Measurements from ENCODE around the gene CAST. TPM values are rescaled to one million over a fixed set of nuclear protein-coding genes. Genes with fewer than 3 reads are reported as not detected.
A peak's percentile ranks its signal among the peaks of the same experiment; 100 is the strongest.

CAST gene
- polyA plus RNA-seq, 2 of the 4 experiments (the other 2 are of a cell fraction), result 163 to 257 TPM

DNA sequence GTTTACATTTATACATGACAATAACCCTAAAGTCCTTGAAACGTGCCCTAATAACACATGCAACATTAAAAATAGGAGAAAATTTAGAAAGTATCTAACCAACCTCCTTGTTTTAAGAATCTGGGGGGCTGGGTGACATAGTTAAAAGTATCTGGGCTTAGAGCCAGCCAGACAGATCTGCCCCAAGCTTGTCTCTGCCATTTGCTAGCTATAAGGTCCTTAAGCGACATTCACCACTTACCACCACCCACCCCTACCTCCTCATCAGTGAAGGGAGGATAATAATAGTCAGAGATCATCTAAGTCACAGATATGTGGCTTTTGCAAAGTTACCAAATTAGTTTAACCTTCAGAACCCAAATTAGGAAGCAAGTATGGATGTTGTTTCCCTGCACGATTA, 33.8 kb upstream of the CAST start:
- FAIRE-seq (no peak), ATAC-seq (peak; percentile 38 to 55; a peak in 5 of 6 replicates), DNase-seq (ENCODE audit: low read depth in 1 of 2, low spot score in 1 of 2) (no peak)
- 38% methylated on average over 3 of the region's 3 CpGs for WGBS (ENCODE audit: missing lambda C conversion rate)
- H3K4me1 ChIP-seq, result peaks cover 58% of the 10 kb centered on the region
- H3K27ac ChIP-seq, result peak overlapping the region; percentile 62 to 77
- H3K4me3 ChIP-seq, result no peak overlapping the region
- H3K4me2 ChIP-seq, result peak overlapping the region; percentile 74
- CTCF ChIA-PET, result interaction anchor here (2.4 to 3.0 kb wide), 2 partner anchors 14 to 59 kb away, joined by 5 to 16 read pairs; no protein-coding TSS in a partner anchor
- POLR2A ChIA-PET, result no interaction called here
- H3K9me3 ChIP-seq, result no peaks in the 10 kb centered on the region
- TF ChIP-seq CBX2 (IDR thresholded peaks at IDR 0.05; ENCODE audit: borderline replicate concordance, low read depth), result no peak
- no peak for TF ChIP-seq POLR2AphosphoS2 (conservative IDR thresholded peaks at IDR 0.05; ENCODE audit: low read length)
- no peak for TF ChIP-seq MAX (IDR thresholded peaks at IDR 0.05)
- no peak for TF ChIP-seq ZFP36 (IDR thresholded peaks at IDR 0.05; ENCODE audit: borderline replicate concordance, partially characterized antibody)
- TF ChIP-seq MAFK (IDR thresholded peaks at IDR 0.05; ENCODE audit: partially characterized antibody), result no peak
- no peak for TF ChIP-seq REST (IDR thresholded peaks at IDR 0.05)
- no peak for TF ChIP-seq POLR2A (IDR thresholded peaks at IDR 0.05; ENCODE audit: low read length)
- no peak for TF ChIP-seq NR3C1 (IDR thresholded peaks at IDR 0.05)
- TF ChIP-seq HOXB13 (CRISPR knock-in tag; IDR thresholded peaks at IDR 0.05; ENCODE audit: low read depth), result no peak
- TF ChIP-seq CHD2 (IDR thresholded peaks at IDR 0.05; ENCODE audit: low read length, partially characterized antibody), result no peak
- TF ChIP-seq RARB (CRISPR knock-in tag; IDR thresholded peaks at IDR 0.05), result no peak
- TF ChIP-seq HEYL (CRISPR knock-in tag; IDR thresholded peaks at IDR 0.05), result no peak
- no peak for TF ChIP-seq ZC3H11A (IDR thresholded peaks at IDR 0.05)
- TF ChIP-seq, protein P1, sequence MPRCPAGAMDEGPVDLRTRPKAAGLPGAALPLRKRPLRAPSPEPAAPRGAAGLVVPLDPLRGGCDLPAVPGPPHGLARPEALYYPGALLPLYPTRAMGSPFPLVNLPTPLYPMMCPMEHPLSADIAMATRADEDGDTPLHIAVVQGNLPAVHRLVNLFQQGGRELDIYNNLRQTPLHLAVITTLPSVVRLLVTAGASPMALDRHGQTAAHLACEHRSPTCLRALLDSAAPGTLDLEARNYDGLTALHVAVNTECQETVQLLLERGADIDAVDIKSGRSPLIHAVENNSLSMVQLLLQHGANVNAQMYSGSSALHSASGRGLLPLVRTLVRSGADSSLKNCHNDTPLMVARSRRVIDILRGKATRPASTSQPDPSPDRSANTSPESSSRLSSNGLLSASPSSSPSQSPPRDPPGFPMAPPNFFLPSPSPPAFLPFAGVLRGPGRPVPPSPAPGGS (IDR thresholded peaks at IDR 0.05), result no peak
- TF ChIP-seq FOXS1 (CRISPR knock-in tag; IDR thresholded peaks at IDR 0.05), result no peak

DNA sequence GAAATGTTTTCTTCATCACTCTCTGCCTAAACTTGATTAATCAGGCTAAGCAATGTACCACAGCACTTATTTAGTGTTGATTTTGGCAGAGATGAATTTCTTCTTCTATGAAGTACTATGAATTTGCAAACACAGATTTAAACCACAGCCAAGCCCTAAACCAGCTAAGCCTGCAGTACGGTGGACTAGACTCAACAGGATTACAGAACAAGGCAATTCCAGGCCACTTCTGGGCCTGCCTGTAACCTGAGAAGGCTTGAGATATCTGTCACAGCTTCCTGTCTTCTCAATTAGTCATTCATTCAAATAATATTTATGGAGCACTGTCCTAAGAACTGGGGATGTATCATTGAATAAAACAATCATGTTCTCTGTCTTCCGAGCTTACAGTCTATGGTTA, 32.4 kb upstream of the CAST start:
- Histone ChIP-seq H3K4me3 (no peak overlapping the region), H3K27ac (peak overlapping the region; percentile 62 to 77), H3K9me3 (no peaks in the 10 kb centered on the region), H3K4me1 (peaks cover 60% of the 10 kb centered on the region), H3K4me2 (peak overlapping the region; percentile 74)
- WGBS (ENCODE audit: missing lambda C conversion rate), result 8% methylated on average over 2 of the region's 2 CpGs
- TF ChIP-seq SMC3 (IDR thresholded peaks at IDR 0.05) (no peak), FOSL2 (IDR thresholded peaks at IDR 0.05) (no peak), FOSL2 (CRISPR knock-in tag; IDR thresholded peaks at IDR 0.05) (peak; percentile 19; the same call in 1 of the 2 replicates), RNF2 (IDR thresholded peaks at IDR 0.05; ENCODE audit: borderline replicate concordance, low read depth) (no peak)
- no peak for FAIRE-seq
- peak; percentile 69 to 75; a peak in 5 of 6 replicates for ATAC-seq
- ChIA-PET POLR2A (interaction anchor here (1.0 kb wide), 1 partner anchor 32 kb away, joined by 6 read pairs; the partner anchor contains the start of gene CAST), CTCF (interaction anchor here (1.2 to 3.0 kb wide), 5 partner anchors 15 to 285 kb away, joined by 4 to 16 read pairs (median 5); no protein-coding TSS in a partner anchor)
- peak; percentile 44 to 61 for DNase-seq (ENCODE audit: low read depth in 1 of 2, low spot score in 1 of 2)

GRCh38 chr5:96633820-96634219, 28.4 kb upstream of the CAST start:
- POLR2A ChIA-PET, result interaction anchor here (3.7 kb wide), 1 partner anchor 28 kb away, joined by 12 read pairs; the partner anchor contains the start of gene CAST
- CTCF ChIA-PET, result interaction anchor here (0.6 to 0.7 kb wide), 2 partner anchors 13 to 52 kb away, joined by 3 read pairs; no protein-coding TSS in a partner anchor
- no peak for ATAC-seq

More at GRCh38 chr5:96633820-96634219, 28.4 kb upstream of the CAST start:
- TF ChIP-seq ZC3H11A (IDR thresholded peaks at IDR 0.05) (no peak), FOSL2 (IDR thresholded peaks at IDR 0.05) (no peak), FOSL2 (CRISPR knock-in tag; IDR thresholded peaks at IDR 0.05) (peak; percentile 11; the same call in 1 of the 2 replicates)
- Histone ChIP-seq H3K4me2 (no peak overlapping the region), H3K4me3 (no peak overlapping the region), H3K4me1 (peaks cover 27% of the 10 kb centered on the region), H3K27ac (0 out of 6 replicates have a peak overlapping the region, but pooled peaks of 1 of the 2 experiments have one; percentile 7), H3K9me3 (no peaks in the 10 kb centered on the region)
- DNase-seq (ENCODE audit: low read depth in 1 of 2, low spot score in 1 of 2), result no peak
- FAIRE-seq, result no peak
- WGBS (ENCODE audit: missing lambda C conversion rate), result 50% methylated on average over 4 of the region's 4 CpGs
